K562 (cell line): ENCODE results near the gene C19orf67. TPM values are rescaled to one million over a fixed set of nuclear protein-coding genes. Genes with fewer than 3 reads are reported as not detected.

Experiments
- ATAC-seq: fragments of 200-7000 bp; cut with Tn5 transposase; 3 replicates; pipeline ENCODE4 v1.9.1; 2020; ENCODE audit warnings: moderate library complexity
- BruUV-seq: library from RNA; stranded (reverse); fragments of 400-500 nt; replicated peaks from 2 replicates; lab custom pipeline; 2021; lab: Mats Ljungman, UMichigan
- CTCF ChIA-PET: fragments of 300-600 bp; formaldehyde crosslinking; extraction: SDS; loops from one replicate; lab custom pipeline; 2021; ENCODE audit warnings: low intra/inter-chr PET ratio; lab: Yijun Ruan, JAX
- POLR2A ChIA-PET: fragments of 300-600, 350-650 bp; sonication (Branson Sonifier 250); formaldehyde crosslinking; extraction: SDS; loops from one replicate; lab custom pipeline; 2021; ENCODE audit warnings: antibody characterized with exemption, inconsistent platforms; lab: Yijun Ruan, JAX
- DNase-seq, 4 experiments: peaks; one replicate each; pipeline versions ENCODE4 v3.0.0 to v3.0.0-alpha.2; 2011 to 2018; ENCODE audit warnings: low spot score in 3 of 4, mixed read lengths in 3 of 4; ENCODE audit errors: extremely low read depth in 1 of 4
- FAIRE-seq: peaks from 2 replicates; lab custom pipeline; 2011; peaks lifted over from hg19 to GRCh38; lab: Jason Lieb, UNC
- H2AFZ ChIP-seq: 2 replicates; pipeline ENCODE4 v1.6.0; 2011; ENCODE audit warnings: low read depth, low read length, control low read depth, inconsistent platforms
- H3K27ac ChIP-seq: fragments of 200-600 bp; 3 replicates; pipeline ENCODE4 v1.8.0; 2011; ENCODE audit warnings: low read depth, mild to moderate bottlenecking, control low read depth, inconsistent platforms, low read length, moderate library complexity, mixed read lengths; ENCODE audit errors: extremely low read depth
- H3K27me3 ChIP-seq, 2 experiments: fragments of 300-600 bp in 1 of 2; 2 replicates in 1 of 2; 3 replicates in 1 of 2; pipeline versions ENCODE4 v1.6.0 to v1.8.0; 2011; ENCODE audit warnings: inconsistent platforms in 2 of 2, low read length in 2 of 2, mild to moderate bottlenecking in 1 of 2, mixed read lengths in 1 of 2, moderate library complexity in 1 of 2; ENCODE audit not compliant: control insufficient read depth in 2 of 2, insufficient read depth in 2 of 2
- H3K36me3 ChIP-seq: fragments of 300-600 bp; 3 replicates; pipeline ENCODE4 v1.8.0; 2011; ENCODE audit warnings: mild to moderate bottlenecking, low read length, inconsistent platforms; ENCODE audit not compliant: control insufficient read depth, insufficient read depth
- H3K4me1 ChIP-seq, 2 experiments: fragments of 200-600 bp in 1 of 2; replicated peaks in 1 of 2; 2 replicates in 1 of 2; 3 replicates in 1 of 2; pipeline versions ENCODE4 v1.5.1 to v1.8.0; 2011; ENCODE audit warnings: inconsistent platforms in 2 of 2, low read length in 2 of 2, mild to moderate bottlenecking in 1 of 2, mixed read lengths in 1 of 2, moderate library complexity in 1 of 2; ENCODE audit not compliant: control insufficient read depth in 2 of 2, insufficient read depth in 2 of 2
- H3K4me2 ChIP-seq: 2 replicates; pipeline ENCODE4 v1.6.1; 2011; ENCODE audit warnings: low read length, control low read depth, inconsistent platforms, mixed read lengths; ENCODE audit not compliant: insufficient read depth
- H3K4me3 ChIP-seq: fragments of 200-600 bp; sonication (generic), shearing (Covaris generic); 2 replicates; pipeline ENCODE4 v1.5.1; 2016; ENCODE audit warnings: control low read depth, inconsistent platforms
- H3K79me2 ChIP-seq: fragments of 200-600 bp; 3 replicates; pipeline ENCODE4 v1.8.0; 2011; ENCODE audit warnings: low read length, inconsistent platforms; ENCODE audit not compliant: control insufficient read depth, insufficient read depth
- H3K9ac ChIP-seq, 2 experiments: 2 replicates each; pipeline versions ENCODE4 v1.6.0 to v1.6.1; 2011; ENCODE audit warnings: low read depth in 2 of 2, low read length in 2 of 2, control low read depth in 1 of 2, inconsistent platforms in 1 of 2, mild to moderate bottlenecking in 1 of 2, mixed read lengths in 1 of 2; ENCODE audit not compliant: insufficient read depth in 1 of 2
- H3K9me1 ChIP-seq: one replicate; pipeline ENCODE4 v1.6.0; 2011; ENCODE audit warnings: inconsistent platforms, mild to moderate bottlenecking, low read length, moderate library complexity; ENCODE audit not compliant: control insufficient read depth, insufficient read depth
- H3K9me3 ChIP-seq: replicated peaks from 2 replicates; pipeline ENCODE4 v1.5.1; 2011; ENCODE audit warnings: low read depth, low read length, inconsistent platforms; ENCODE audit not compliant: control insufficient read depth, insufficient read depth
- H4K20me1 ChIP-seq: replicated peaks from 2 replicates; pipeline ENCODE4 v1.6.1; 2011; ENCODE audit warnings: low read length, inconsistent platforms, mixed read lengths; ENCODE audit not compliant: control insufficient read depth, insufficient read depth
- BCOR ChIP-seq: fragments of 450-650 bp; IDR thresholded peaks from 2 replicates; pipeline ENCODE4 v1.6.1; 2016
- KDM1A ChIP-seq, 2 experiments: fragments of 450-650 bp; IDR thresholded peaks; 2 replicates each; pipeline ENCODE4 v1.6.1; 2016; ENCODE audit warnings: mild to moderate bottlenecking in 2 of 2
- MAZ ChIP-seq, 2 experiments: fragments of 450-650 bp in 1 of 2; sonication (generic) in 1 of 2; formaldehyde crosslinking; IDR thresholded peaks in 1 of 2; conservative IDR thresholded peaks in 1 of 2; 2 replicates each; pipeline versions ENCODE4 v1.4.0 to v1.5.0; 2020; ENCODE audit warnings: mild to moderate bottlenecking in 1 of 2, missing genetic modification reagents in 1 of 2
- MCM2 ChIP-seq: fragments of 450-650 bp; IDR thresholded peaks from 2 replicates; pipeline ENCODE4 v1.6.1; 2017; ENCODE audit warnings: low read depth, mild to moderate bottlenecking
- RBM25 ChIP-seq: fragments of 200-400 bp; formaldehyde crosslinking; IDR thresholded peaks from 2 replicates; pipeline ENCODE4 v1.6.1; 2018; ENCODE audit warnings: low read length, low read depth, moderate library complexity; ENCODE audit not compliant: severe bottlenecking
- SMARCA5 ChIP-seq: fragments of 450-650 bp; IDR thresholded peaks from 2 replicates; pipeline ENCODE4 v1.6.1; 2016
- ZNF263 ChIP-seq: sonication (generic); formaldehyde crosslinking; IDR thresholded peaks from 2 replicates; pipeline ENCODE4 v1.8.0; 2022; ENCODE audit warnings: mild to moderate bottlenecking, missing genetic modification reagents, borderline replicate concordance
- WGBS: fragments of 100-300 bp; shearing (Covaris generic); methylation state at CpG from one replicate; pipeline ENCODE4 v1.1.6; 2016; ENCODE audit warnings: low coverage, mixed read lengths; ENCODE audit not compliant: insufficient coverage; ENCODE audit errors: missing lambda C conversion rate; 5-methylcytosine and 5-hydroxymethylcytosine counted together
- in situ Hi-C: fragments of 300-500 bp; cut with MboI; formaldehyde crosslinking; loops from 4 replicates; pipeline ENCODE4 v1.15.0; 2018; ENCODE audit warnings: inconsistent platforms, mixed read lengths
- intact Hi-C: fragments of 100-400 bp; cut with micrococcal nuclease; formaldehyde crosslinking; loops from 2 replicates; pipeline ENCODE4 v1.14.2; 2022
- polyA plus RNA-seq, 8 experiments: library from polyadenylated mRNA; depleted of rRNA in 4 of 8; stranded (reverse) in 5 of 8; unstranded in 3 of 8; fragments of >200 nt; fragmentation: Nextera tagmentation in 2 of 8; fragmentation: Illumina TruSeq in 1 of 8; extraction: Ambion mirVana in 2 of 8; extraction: Trizol in 1 of 8; gene quantifications; 2 replicates each; pipeline versions ENCODE4 v1.2.1 to v1.2.3, GENCODE V29; 2011 to 2014; ENCODE audit warnings: inconsistent platforms in 1 of 8, missing spikeins in 1 of 8
- total RNA-seq, 7 experiments: library from RNA; depleted of rRNA in 6 of 7; stranded (reverse); fragments of >200 nt in 6 of 7; fragmentation: Illumina TruSeq in 2 of 7; extraction: Trizol in 2 of 7; gene quantifications; 2 replicates each; pipeline versions ENCODE4 v1.2.1 to v1.2.3, GENCODE V29; 2011 to 2021; ENCODE audit warnings: low replicate concordance in 1 of 7

The C19orf67 gene
- total and polyA plus RNA-seq, 9 of the 15 experiments (the other 6 are each of a cell fraction or from before 2014, with no cell fraction given): 0.29 to 1.8 (median 0.51) TPM; not detected in 3

DNA sequence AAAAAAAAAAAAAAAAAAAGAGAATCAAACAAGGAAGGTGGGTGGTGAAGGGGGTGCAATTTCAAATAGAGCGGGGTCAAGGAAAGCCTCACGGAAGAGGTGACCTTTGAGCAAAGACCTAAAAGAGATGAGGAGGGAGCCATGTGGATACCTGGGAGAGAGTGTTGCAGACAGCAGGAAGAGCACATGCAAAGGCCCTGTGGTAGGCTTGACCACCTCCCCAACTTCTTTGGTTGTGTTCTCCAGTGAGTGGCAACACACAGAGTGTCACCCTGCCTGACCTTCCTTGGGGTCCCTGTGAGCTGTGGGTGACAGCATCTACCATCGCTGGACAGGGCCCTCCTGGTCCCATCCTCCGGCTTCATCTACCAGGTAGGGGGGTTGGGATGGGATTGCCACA is 35.1 kb downstream of the C19orf67 start:
- no TSS peak for BruUV-seq
- in situ Hi-C loops: loop anchor here (25.0 kb wide), 1 partner anchor 463 kb away; no protein-coding TSS in a partner anchor

More for the DNA sequence above, 35.1 kb downstream of the C19orf67 start:
- H3K4me1 ChIP-seq: peaks cover 0 to 31% of the 10 kb centered on the region in 2 experiments; a peak in 2 of 5 replicates
- H4K20me1 ChIP-seq: no peaks in the 10 kb centered on the region
- DNase-seq (peak in 2 of 4 experiments; percentile 10 to 11), ATAC-seq (no peak), FAIRE-seq (no peak)
- WGBS: 95% methylated on average over 3 of the region's 4 CpGs
- no peaks in the 10 kb centered on the region for H3K9me1 ChIP-seq
- CTCF ChIA-PET: interaction anchor here (0.6 kb wide), 1 partner anchor 170 kb away, joined by 3 read pairs; no protein-coding TSS in a partner anchor
- no peak overlapping the region for H3K4me3 ChIP-seq
- no peak overlapping the region for H2AFZ ChIP-seq
- no peaks in the 10 kb centered on the region for H3K27me3 ChIP-seq
- no peak overlapping the region for H3K9ac ChIP-seq
- peaks cover 4% of the 10 kb centered on the region for H3K9me3 ChIP-seq
- H3K36me3 ChIP-seq: peaks cover 27% of the 10 kb centered on the region; the same call in 2 of the 3 replicates
- H3K4me2 ChIP-seq: no peak overlapping the region
- POLR2A ChIA-PET: interaction anchor here (0.6 kb wide), 1 partner anchor 11 kb away, joined by 3 read pairs; no protein-coding TSS in a partner anchor
- no peaks in the 10 kb centered on the region for H3K79me2 ChIP-seq
- TF ChIP-seq MAZ (CRISPR knock-in tag; conservative IDR thresholded peaks at IDR 0.05 in 1 of 2, IDR thresholded peaks at IDR 0.05 in 1 of 2): no peak
- no peak for TF ChIP-seq MCM2
- peak; percentile 96 for TF ChIP-seq RBM25
- TF ChIP-seq ZNF263: no peak
- 0 out of 4 replicates have a peak, but pooled peaks of 1 of the 2 experiments have one; percentile 16 for TF ChIP-seq KDM1A (IDR thresholded peaks at IDR 0.05)
- peak; percentile 23; the same call in 1 of the 2 replicates for TF ChIP-seq SMARCA5
- TF ChIP-seq BCOR: peak; percentile 39; the same call in 1 of the 2 replicates
- intact Hi-C loops: no loop called here
- H3K27ac ChIP-seq: no peak overlapping the region
